Measurements from ENCODE around the gene FAM222A.

FAM222A gene

DNA sequence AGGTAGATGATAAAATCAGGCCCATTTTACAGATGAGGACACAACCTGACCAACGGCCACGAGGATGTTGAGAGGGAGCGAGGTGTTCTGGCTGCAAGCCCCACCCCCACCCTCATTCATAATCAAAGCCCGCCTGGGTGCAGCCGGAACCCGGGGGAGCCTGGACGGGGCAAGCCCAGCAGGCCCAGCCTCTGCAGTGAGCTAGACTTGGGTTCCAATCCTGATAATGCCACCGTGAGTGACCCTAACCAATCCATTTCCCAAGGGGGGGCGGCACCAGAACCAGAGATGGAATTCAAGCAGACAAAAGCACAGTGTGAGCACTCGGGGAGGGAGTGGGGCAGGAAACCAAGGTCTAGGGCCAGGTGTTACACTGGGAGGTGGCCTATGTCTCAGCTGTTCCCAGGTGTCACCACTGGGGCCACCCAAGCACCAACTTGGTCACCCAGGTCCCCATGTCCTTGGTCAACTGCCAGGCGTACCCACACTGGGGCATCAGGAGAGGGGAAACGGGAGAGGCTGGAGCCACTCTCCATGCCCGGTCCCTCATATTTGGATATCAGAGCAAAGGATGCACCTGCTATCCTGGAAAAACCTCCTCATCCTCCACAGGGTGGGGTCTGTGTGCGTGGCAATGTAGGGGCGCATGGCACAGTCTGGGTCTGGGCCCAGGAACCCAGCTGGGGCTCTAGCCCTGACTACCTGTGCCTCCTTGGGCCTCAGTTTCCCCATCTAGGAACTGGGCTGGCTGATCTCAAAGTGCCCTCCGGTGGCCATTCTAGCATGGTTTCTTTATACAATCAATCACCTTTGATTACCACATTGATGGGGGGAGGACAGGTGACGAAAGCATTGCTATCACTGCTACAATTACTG, 58.4 kb downstream of the FAM222A start:
- no peak for DNase-seq (ENCODE audit: low read depth, low spot score)

DNA sequence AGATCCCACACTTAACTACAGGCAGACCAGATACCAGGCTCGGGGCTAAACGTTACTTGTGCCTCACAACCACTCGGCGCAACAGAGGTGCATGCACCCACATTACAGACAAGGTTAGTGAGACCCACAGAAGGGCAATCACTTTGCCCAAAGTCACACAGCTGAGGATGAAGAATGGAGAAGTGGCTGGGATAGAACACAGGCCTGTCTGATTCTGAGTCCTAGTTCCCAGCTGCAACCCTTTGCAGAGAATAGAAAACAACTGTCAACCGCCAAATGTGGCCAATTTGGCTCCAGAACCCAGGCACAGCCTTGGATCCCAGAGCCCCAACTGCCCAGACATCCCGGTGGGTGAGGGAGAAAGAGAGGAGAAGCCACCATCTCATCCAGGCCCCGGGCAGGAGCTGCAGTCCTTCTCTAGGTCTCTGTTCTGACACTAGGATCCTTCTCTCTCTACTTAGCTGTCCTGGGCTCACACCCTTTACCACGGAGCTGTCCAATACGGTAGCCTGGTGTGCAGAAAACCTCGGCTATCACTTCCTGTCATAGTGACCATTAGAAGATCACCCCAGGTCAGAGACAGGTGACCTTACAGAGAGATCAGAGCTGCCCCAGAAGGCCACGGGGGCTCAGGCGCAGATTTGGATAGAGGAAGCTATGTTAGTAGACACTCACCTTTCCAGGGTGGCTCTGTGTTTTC, 59.1 kb downstream of the FAM222A start:
- no peak for DNase-seq (ENCODE audit: low read depth, low spot score)

DNA sequence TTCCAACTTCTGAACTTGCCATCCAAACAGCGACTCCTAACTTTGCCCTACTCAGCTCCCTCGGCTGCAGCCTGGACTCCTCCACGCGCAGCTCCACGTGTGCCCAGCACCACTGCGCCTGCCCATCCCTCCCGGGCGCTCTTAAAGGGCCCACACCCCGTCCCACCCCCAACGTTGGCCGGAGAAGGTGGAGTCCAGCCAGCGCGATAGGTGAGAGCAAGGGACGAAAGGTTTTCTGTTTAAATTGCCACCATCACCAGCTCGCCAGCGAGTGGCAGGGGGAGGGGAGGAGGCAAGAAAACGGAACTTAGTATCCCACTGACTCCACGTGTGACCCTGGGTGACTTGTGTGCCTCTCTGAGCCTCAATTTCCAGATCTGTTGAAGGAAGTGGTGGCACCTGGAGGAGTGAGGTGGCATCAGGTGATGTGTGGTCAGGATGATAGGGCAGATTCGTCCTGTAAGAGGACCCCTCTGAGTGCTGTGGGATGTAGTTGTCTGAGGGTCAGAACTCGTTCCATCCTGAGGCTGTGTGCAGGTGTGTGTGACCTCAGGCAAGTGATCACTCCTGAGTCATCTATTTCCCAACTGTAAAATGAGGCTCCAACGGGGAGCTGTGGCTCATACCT, 59.9 kb downstream of the FAM222A start:
- DNase-seq (ENCODE audit: low read depth, low spot score), result no peak

DNA sequence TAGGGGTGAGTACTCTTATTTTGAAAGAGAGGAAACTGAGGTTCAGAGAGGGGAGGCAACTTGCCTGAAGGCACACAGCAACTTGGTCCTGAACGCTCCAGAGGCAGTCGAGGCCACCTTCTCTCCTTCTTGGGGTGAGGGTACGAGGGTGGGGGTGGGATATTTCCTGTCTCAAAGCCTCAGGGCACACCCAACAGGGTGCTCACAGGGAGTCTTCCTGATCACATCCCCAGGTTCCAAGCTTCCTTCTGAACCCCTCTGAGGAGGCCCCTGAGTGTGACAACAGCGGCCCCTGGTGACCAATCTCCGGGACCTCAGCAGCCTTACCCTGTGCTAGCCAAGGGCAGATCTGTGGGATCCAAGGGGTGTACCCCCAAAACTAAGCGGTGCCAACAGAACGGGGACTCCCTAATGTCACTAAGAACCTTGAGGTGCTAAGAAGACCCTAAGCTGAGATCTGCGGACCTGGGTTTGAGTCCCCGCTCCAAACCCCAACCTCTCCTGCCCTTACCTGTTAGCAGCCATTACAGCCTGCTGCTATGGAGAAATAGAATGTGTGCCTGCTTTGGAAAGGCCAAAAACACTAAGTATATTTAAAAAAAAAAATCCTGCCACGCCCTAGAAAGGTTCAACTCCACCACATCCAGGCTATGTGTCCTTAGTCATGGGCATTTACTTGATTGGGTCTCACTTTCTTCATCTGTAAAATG, 61.7 kb downstream of the FAM222A start:
- DNase-seq (ENCODE audit: low read depth, low spot score), result peak; percentile 28

DNA sequence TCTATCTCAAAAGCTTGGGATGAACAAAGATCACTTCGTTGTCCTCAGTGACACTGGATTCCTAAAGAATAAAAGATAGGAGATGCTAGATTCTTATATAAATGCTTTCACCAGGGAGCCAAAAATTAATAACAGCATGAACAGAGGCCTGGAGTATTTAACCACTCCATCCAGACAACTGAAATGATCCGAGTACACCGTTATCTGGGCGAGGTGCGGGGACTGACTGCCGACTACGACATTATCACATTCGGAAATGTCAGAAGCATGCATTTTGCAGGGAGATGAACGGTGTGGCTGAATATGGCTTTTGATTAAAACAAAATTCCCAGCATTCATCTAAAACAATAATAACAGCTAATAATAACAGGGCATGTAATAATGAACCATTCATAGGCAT, 63.0 kb downstream of the FAM222A start:
- no peak for DNase-seq (ENCODE audit: low read depth, low spot score)

DNA sequence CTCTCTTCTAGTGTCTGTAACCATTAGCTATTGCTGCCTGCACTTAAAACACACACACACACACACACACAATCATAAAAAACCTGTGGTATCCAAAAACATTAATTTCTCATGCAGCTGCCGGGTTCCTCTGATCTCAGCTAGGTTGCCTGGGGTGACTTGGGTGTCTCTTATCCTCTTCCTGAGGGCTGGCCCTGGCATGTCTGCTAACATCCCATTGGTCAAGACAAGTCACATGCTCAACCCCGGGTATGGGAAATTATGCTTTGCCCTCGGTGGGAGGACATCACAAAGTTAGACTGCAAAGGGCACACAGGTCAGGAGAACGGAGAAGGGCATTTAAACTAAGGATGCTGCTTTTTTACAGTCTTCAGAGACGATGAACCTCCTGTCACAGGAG, 63.9 kb downstream of the FAM222A start:
- DNase-seq (ENCODE audit: low read depth, low spot score), result no peak

DNA sequence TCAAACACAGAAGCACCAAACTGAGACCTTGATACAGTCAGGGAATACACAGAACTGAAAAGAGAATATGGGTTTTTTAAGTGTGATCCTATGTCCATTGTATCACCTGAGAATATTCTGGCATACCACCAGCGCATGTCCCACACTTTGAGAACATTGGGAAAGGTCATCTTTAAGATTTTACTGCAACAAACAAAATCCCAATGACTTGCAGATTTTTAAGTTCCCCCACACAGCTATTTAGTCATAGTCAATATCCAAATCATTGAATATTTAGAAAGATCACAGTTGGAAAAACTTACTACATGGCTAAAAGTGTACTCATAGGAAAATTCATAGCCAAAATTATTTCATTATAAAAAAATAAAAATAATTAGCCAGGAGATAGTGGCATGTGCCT, 65.1 kb downstream of the FAM222A start:
- DNase-seq (ENCODE audit: low read depth, low spot score), result no peak

DNA sequence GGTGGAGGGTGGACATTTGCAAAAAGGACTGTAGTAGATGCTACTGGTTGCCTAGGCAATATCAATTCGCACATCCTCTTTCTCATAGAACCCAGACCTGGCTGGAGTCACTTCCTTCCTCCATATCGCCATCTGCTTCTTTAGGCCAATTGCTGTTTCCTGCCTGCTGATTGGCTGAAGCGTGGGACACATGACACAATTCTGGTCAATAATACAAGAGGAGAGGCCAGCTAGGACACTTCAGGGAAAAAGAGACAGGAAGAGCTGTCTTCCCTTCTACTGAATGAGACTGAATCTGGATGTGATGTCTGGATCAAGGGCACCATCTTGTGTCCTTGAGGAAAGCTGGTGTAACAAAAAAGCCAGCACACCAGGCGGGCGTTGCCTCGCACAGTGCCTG, 65.8 kb downstream of the FAM222A start:
- DNase-seq (ENCODE audit: low read depth, low spot score), result no peak

DNA sequence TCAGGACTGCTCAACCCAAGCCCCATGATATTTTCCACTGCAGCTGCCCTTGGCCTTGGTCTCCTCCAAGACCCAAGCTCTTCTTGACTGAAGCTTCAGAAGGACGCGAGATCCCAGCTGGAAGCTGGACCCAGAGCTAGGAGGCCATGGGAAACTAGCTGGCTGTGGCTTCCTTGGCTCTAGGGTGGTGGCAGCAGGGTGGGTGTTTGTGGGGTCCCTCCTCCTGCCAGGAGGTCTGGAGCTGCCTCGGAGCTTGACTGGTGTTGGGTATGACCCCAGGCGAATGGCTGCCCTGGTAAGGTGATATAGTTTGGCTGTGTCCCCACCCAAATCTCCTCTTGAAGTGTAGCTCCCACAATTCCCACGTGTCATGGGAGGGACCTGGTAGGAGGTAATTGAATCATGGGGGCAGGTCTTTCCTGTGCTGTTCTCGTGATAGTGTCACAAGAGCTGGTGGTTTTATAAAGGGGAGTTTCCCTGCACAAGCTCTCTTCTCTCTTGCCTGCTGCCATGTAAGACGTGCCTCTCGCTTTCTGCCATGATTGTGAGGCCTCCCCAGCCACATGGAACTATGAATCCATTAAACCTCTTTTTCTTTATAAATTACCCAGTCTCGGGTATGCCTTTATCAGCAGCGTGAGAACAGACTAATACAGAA, 68.2 kb downstream of the FAM222A start:
- DNase-seq (ENCODE audit: low read depth, low spot score), result no peak

DNA sequence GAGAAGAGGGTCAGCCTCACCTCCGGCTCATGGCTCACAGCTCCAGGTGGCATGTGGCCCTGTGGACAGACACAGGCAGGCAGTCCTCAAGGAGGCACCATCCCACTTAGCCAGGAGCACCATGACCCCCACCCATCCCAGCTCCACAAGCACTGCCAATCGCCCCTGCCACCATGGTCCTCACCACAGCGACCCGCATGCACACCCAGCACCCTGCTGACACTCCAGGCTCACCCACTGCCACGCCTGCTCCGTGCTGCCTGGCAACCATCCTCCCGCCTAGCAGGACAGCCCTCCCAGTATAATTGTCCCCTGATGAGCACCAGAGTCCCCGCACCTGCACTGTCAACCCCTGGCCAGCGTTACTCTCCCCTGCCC, 68.7 kb downstream of the FAM222A start:
- DNase-seq (ENCODE audit: low read depth, low spot score), result no peak

DNA sequence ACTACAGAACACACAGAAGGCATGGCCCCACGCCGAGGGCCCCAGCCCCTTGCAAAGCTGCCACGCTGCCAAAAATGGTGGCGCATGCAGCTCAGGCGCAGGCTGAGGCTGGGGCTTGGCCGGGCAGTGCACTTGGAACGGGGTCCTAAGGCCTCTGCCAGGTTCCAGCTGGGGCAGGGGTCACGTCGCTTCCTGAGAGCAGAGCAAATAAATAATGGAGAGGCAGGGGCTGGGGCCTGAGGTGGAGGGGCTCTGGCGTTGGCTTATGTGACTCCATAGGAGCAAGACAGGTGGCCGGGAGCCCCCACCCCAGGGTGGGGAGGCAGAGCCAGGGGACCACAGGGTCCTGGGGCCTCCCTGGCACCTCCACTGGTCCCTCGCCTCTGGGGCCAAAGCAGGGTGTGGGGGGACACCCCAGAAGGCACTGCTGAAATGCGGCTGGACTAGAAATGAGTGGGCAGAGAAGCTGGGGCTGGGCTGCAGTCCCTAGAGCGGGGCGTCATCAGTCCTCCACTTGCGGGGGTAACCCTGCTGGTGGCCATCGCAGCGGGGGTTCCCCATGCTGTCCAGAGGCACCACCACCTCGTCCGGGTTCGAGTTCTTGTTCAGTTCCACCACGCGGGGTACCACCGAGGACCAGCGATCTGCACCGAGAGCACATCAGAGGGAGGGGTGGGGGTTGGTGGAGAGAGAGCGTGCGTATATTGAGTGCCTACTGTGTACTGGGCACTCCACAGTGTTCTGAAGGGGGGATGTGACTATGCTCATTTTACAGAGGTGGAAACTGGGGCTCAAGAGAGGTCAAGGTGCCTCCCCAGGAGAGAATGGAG, 69.7 kb downstream of the FAM222A start:
- no peak for DNase-seq (ENCODE audit: low read depth, low spot score)

DNA sequence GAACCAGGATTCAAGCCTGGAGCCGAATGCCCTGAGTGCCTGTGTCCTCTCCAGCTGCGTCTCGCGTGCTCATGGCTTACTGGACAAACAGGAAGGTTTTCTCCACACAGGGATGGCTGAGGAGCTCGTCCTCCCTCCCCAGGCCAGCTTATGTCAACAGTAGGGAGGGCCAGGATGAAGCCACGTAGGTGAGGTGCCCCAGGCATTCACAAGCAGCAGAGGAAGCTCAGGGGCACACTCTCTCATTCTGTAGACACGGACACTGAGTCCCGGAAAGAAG, 70.3 kb downstream of the FAM222A start:
- no peak for DNase-seq (ENCODE audit: low read depth, low spot score)

DNA sequence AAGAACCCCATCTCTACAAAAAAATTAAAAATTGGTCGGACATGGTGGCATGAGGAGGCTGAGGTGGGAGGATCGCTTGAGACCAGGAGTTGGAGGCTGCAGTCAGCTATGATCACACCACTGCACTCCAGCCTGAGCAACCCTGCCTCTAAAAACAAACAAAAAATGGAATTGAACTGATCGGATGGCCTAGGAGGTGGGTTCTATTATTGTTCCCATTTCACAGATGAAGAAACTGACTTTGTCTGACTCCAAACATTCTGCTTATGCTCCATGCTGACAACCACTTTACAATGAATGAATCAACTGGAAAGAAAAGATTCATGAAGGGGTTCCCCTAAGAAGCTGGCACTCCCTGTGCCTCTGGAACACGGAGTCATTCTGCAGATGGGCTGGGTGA, 72.2 kb downstream of the FAM222A start:
- DNase-seq (ENCODE audit: low read depth, low spot score), result no peak

DNA sequence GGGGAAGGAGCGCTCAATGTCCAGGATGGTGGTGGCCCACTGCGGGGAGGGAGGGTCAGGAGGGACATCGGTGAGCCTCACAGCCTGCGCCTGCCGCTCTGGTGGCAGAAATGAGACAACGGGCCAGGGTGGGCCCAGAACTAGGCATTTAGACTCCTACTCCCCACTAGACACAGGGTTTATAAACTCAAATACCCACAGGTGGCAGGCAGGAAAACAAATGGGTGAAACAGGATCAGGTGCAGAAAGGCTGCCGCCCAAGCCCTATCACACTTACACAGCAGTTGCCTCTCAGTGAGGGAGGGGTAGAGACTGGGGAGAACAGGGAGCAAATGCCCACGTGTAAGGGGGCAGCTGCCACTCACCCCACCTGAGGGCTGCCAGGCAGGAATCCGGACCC, 73.2 kb downstream of the FAM222A start:
- no peak for DNase-seq (ENCODE audit: low read depth, low spot score)

DNA sequence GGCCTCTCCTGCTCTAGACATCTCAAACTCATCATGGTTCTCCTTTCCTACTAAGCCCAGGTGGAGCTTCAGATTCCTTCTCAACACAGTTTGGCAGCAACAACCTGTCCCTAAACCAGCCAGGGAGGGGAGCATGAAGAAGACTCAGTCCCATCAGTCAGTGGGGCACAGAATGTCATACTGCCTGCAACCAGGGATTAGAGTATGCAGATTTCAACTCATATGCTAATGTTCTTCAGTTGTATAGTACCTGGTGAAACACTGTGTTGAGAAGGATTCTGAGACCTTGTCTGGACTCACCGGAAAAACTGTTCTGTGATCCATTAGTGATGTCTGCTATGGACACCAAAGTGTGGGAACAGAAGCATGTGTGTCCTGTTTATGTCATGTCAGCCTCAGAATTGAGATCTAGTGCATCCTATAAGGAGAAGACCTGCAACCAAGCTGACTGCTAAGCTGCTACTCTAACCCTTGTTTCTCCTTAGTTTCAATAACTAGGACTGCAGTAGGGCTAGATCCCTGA, 76.0 kb downstream of the FAM222A start:
- no peak for DNase-seq (ENCODE audit: low read depth, low spot score)

DNA sequence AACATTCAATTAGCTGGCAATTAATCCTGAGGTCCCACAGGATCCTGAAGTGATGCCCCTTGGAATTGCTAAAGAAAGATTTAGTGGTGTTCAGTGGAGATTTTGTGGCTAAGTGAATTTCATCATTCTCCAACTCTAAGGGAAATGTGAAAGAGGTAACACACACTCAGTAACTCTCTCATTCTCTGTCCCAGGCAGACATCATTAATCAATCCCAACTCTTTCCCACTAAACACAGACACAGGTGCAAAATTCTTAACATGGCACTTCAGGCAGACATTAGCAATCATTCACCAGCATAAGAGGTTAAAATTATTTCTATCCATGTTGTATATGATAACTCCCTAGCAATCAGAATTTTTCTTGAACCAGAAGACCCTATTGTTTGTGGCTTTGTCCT, 79.4 kb downstream of the FAM222A start:
- no peak for DNase-seq (ENCODE audit: low read depth, low spot score)

DNA sequence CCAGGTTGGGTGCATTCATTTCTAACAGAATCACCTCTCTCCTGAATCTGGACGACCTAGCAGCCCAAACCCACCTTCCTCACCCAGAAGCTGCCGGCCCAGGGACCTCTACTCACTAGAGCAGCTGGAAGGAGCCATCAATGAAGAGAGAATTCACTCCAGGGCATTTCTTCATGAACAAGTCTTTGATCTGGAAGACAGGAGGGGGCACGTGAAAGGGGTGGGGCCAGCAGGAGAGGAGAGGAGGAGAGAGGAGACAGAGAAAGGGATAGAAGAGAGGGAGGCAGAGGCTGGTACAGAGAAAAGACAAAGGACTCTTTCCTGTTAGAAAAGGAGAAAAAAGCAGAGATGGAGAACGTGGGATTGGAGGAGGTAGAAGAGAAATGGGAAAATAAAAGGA, 79.8 kb downstream of the FAM222A start:
- DNase-seq (ENCODE audit: low read depth, low spot score), result no peak

DNA sequence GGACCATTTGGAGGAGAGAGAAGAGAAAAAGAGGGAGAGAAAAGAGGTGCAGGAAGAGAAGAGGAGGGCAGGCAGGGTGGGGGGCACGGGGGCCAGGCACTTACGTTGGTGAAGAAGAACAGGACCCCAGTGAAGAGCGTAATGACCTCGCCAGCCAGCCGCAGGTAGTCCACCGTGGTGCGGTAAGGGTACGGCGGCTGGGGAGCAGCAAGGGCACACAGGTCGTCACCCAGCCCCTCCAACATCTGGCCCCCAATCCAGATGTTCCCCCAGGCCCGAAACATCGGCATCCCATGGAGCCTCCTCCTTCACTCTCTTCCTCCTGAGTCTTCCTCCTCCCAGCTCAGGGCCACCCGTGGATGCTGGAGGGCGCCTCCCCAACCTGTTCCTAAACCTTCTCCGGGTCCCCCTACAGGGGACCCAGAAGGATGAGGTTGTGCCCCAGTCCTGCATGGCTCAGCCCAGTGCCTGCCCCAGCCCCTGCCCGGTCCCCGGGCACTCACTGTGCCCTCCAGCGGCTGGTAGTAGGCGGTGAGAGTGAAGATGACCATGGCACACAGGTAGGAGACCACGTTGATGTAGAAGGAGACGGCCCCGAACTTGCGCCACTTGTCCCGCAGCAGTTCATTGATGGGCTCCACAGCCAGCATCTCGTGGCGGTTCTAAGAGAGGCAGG, 80.3 kb downstream of the FAM222A start:
- no peak for DNase-seq (ENCODE audit: low read depth, low spot score)

DNA sequence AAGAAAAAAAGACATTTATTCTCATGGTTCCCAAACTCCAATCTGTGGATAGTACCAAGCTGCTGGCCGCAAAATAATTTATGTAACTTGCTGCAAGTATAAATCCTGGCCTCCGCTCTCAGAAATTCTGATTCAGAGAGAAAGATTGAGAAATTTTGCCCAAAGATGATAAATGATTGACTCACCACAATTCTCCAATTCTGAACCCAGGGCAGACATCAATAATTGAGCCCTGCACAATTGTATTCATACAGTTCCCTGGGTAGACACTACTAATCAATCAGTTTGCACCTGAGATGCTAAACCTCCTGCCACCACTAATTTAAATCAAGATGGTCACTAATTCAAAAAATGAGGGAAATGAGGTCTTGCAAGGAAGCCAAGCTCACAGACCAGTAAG, 81.4 kb downstream of the FAM222A start:
- DNase-seq (ENCODE audit: low read depth, low spot score), result no peak

DNA sequence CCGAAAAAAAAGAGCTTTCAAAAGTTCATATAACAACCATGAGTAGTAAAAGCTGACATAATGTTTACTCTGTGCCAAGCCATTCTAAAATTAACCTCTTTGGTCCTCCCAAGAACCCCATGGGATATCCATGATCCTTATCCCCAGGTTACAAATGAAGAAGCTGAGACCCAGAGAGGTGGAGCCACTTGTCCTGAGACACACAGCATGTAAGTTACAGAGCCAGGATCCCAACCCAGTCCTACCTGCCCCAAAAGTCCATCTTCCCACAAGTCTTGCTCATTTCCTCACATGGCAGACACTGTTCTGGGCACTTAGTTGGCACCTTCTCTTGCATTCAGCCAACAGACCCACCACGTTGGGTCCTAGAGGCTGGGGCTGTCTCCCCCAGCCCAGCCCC, 82.4 kb downstream of the FAM222A start:
- no peak for DNase-seq (ENCODE audit: low read depth, low spot score)
